CD4-positive, alpha-beta T cell treated with Interferon alpha-2 for 1 hour (primary cell): Measurements from ENCODE around the gene SH3TC1.

Experiments
- DNase-seq, 2 donors: peaks; one replicate each; pipeline ENCODE4 v3.0.0-alpha.2; 2020 to 2022

Gene SH3TC1

DNA sequence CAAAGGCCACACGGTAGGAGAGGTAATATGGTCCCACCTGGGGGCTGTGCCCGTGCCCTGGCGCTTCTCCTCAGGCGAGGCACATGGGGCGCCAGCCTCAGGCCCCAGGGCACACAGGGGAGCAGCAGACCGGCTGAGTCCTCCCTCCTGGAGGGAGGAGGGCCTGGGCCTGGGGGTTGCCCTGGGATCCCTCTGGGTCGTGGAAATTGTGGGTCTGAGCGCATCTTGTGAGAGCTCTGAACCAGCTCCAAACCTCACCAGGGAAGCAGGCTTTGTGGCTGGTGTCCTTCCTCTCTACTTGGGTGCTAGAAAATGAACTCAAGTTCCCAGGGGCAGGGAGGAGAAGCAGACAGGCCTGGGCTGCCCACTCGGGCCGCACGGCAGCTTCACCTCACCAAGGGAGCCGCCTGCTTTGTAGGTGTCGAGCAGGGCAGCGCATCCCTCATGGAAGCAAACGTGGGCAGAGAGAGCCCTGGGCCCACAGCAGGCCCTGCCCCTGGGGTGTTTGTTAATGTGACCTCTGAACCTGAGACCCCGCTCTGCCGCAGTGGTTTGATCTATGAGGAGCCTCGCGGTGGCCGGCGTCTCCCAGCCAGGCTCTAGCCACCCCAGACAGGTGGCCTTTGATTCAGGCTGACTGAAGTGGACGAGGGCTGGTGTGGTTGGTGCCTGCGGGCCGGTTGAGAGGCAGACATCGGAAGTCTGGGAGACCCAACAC is 81.2 kb downstream of the SH3TC1 start:
- no peak for DNase-seq

DNA sequence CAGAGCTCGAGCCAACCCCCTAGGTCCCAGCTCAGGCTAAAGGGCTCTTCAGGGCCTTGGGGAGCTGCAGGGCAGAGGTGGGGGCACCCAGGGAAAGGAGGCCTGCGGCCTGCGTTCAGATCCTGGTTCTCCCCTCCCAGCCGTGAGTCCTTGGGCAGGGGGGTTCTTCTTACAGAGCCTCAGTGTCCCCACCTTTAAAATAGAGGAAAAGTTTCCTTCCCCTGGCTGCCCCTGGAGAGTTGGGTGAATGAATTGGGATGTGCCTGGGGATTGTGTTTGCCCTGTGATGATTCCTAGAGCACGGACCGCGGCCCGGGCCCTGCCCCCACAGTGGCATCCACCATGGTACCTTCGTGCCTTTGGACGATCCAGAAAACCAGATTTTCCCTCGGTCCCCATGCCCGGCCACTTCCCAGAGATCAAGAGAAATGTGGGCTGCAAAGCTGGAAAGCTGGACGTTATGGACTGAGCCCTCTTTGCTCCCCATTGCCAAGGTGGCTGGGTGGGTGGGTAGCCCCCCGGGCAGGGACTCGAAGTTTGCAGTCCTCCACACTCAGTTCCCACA is 81.9 kb downstream of the SH3TC1 start:
- no peak for DNase-seq

DNA sequence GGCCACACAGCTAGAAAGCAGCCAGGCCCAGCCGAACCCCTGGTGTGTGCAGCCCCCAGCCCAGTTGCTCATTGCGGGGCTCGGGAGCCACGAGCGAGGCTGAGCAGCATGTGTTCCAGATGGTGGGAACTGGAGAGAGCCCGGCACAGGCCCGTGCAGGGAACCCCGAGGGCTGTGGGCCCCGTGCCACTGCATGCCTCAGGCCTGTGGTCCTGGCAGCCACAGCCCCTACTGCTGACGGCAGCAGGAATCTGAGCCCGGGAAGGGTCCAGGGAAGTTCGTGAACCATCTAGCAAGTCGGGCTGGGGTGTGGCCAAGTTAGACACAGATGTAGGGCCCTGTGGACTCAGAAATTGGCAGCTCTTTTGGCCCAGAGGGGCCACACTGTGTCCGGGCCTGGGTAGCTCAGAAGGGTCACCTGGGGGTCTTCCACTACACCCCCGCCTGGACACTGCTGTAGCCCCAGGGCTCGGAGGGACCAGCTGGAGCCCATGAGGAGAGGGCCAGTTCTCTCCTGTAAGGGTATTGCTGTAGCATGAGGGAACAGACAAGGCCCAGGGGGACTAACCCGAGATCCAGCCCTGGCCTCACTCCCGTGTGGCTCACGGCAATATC is 82.5 kb downstream of the SH3TC1 start:
- no peak for DNase-seq

DNA sequence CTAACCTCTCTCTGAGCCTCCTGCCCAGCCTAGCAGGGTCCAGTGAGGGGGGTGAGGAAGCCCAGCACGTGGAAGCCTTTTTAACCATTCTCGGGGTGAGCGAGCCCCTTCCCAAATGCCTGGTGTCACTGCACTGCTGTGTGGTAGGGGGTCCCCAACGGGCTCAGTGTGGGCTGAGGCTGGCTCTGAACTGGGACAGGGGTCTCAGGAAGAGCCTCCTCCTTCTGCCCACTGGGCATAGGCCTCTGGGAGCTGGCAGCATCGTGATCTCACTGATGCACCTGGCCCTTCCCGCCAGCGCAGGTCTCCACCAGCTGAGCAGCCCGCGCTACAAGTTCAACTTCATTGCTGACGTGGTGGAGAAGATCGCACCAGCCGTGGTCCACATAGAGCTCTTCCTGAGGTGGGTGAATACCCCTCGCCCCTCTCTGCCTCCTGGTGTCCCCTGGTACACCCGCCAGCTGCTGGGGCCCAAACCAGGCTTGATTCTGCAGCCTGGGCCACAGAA is 83.1 kb downstream of the SH3TC1 start:
- DNase-seq, result no peak

DNA sequence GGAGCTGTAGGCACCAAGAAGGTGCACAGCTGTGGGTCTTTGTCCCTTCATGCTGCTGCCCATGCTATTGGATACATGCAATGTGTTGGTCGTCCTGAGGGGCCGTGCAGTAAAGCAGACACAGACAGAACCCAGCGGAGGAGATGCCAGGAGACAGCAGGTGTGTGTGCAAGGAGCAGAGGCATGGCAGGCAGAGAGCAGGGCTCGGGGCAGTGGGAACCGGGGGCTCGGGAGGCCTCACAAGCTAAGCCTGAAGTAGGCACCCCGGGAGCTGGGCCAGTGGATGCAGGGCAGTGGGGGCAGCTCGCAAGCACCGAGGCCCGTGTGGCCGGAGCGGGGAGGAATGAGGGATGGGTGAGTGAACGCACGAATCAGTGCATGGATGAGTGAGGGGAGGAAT is 83.7 kb downstream of the SH3TC1 start:
- DNase-seq, result no peak

DNA sequence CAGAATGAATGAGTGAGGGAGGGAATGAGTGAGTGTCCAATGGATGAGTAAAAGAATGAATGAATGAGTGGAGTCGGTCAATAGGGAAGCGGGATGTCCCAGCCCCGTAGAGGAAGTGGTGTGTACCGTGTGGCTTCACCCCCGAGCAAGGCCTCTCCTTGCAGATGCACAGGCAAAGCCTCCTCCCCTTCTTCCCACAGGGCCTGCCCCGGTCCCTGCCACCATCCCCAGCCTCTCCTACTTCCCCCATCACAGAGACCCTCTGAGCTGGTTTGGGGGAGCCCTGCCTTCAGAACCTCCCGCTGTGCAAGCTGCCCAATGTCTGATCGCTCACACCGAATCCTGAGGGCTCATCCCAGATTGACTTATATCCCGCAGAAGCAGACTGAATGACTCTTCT is 84.1 kb downstream of the SH3TC1 start:
- no peak for DNase-seq

DNA sequence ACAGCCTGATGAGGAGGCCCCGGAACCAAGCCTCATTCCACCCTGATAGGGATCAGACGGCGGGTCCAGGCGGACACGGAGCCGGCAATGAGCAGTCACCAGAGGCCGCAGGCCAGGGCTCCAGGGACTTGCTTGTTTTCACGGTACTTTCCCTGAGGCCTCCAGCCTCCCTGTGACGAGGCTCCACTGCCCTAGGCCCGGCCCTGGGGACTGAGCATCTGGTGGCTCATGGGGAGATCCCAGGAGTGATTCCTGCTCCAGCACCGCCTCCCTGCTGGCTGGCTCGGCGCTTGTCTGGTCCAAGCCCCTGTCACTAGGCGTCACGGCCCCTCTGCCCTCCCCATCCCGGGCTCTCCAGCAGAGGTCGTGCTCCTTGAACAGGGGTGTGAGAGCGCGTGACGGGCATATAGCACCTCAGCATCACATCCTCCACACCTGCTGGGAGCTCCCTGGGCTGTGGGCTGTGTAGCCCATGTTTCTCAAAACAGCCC is 84.6 kb downstream of the SH3TC1 start:
- DNase-seq, result no peak

DNA sequence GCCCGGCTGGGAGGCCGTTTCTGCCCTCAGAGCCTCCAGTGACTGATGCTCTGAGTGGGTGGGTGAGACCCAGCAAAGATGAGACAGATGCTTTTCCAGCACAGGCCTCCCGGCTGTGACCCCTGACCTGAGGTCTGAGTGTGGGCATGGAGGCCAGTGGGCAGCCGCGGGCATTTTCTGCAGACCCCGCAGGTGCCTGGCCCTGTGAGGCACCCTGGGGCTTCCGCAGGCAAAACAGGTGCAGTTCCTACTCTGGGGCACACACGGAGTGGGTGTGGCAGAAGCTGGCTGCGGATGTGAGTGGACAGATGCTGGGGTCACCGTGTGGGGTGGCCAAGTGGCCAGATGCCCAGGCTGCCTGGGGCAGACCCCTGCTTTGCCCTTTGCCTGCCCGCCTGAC is 85.3 kb downstream of the SH3TC1 start:
- no peak for DNase-seq

DNA sequence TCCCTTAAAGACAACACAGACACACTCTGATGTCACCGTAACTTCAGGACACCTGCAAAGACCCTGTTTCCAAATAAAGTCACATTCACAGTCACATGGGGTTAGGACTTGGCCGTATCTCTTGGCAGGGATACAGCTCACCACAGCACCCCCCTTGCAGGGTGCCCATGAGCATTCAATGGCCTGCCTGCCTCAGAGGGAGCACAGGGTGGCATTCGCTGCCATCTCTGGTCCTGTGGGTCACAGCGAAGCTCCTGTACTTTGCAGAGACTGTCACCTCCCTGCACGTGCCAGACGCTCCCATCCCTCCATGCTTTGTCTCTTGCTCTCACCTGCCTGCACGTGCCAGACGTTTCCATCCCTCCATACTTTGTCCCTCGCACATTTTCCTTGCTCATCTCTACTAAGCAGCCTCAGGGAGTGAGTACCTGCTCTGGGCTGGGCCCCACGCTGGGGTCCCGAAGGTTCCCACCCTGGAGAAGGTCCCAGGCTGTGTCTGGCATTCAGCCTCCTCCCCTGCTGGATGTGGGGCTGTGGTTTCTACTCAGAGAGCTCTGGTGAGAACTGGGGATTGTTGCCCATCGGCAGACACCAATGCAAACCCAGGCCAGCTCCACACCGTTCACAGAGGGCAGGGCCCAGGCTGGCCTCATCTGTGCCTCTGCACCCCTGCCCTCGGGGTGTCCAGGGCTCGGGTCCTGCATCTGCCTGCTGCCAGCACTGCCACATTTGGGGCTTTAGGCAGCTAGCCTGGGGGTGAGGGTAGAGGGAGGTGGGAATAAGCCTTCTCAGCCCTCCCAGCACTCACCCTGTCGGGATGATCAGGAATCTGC is 86.3 kb downstream of the SH3TC1 start:
- DNase-seq, result no peak

DNA sequence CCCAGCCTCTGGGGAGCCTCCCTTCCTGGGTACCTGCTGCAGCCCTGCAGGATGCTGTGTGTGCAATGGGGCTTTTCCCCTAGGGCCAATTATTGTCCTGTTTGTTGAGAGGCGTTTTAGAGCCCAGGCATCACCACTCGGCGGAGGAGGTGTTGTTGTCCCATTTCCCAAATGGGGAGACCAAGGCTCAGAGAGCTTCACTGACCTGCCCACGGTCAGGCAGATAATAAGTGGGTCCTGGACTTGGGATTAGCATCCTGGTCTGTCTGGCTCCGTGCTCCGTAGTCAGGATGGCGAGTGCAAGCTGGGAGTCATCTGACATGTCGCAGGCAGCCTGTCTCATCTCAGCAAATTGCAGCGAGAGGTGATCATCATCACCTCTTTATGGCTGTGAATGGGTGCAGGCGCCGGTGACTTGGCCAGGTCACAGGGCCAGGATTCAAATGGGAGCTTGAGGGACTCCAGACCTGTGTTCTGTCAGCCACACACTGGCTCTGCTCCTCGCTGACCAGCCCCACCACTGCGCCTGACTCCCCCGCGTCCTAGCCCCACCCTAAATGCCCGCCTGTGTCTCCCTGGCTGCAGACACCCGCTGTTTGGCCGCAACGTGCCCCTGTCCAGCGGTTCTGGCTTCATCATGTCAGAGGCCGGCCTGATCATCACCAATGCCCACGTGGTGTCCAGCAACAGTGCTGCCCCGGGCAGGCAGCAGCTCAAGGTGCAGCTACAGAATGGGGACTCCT is 87.1 kb downstream of the SH3TC1 start:
- no peak for DNase-seq

DNA sequence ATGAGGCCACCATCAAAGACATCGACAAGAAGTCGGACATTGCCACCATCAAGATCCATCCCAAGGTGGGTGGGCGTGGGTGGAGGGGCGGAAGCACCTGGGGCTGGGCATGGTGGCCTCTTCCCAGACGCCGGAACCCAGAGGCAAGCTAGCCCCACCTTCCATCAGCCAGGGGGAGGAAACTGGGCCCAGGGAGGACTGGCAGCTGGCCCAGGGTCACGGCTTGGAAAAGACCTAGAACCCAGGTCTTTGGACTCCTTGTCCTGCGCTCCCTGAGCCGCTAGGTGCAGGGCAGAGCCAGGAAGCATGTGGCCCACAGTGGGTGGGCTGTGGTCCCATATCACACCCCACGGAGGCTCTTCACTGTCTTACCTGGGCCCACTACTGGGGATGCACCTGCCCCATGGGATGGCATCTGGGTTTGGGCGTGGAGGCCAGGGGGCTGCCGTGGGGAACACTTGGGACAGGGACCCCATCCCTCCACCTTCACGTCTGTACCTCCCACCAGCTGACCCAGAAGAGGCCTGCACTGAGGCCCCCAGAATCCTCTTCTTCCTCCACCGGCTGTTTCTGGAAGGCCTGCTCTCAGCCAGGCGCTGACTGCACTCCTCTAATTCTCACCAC is 87.7 kb downstream of the SH3TC1 start:
- DNase-seq, result no peak

DNA sequence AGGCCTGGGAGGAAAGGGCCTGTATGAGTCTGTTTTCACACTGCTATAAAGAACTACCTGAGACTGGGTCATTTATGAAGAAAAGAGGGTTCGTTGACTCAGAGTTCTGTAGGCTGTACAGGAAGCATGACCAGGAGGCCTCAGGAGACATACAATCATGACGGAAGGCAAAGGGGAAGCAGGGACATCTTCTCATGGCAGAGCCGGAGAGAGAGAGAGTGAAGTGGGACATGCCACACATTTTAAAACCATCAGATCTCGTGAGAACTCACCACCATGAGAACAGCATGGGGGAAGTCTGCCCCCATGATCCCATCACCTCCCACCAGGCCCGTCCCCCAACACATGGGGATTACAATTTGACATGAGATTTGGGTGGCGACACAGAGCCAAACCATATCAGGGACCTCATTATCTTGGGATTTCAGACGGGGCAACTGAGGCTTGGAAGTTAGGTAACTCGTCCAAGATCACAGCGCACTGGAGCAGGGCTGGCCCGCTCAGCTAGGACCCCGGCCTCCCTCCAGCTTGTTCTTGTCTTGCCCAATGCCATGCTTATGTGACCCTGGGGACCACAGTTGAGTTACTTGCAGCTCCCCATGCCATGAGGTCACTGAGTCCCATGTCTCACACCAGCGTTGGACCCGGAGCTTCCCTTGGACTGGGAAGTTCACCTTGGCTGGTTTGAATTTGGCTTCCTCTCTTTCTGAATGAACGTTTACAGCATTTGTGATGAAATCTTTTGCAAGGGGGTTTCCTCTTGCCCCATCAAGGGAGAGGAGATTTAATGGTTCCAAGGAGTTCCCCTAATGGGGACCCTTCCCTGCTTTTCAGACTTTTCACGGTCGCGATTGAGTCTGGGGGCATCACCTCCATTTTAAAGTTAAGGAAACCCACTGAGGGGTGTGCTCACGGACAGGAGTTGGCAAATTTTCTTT is 88.5 kb downstream of the SH3TC1 start:
- no peak for DNase-seq

DNA sequence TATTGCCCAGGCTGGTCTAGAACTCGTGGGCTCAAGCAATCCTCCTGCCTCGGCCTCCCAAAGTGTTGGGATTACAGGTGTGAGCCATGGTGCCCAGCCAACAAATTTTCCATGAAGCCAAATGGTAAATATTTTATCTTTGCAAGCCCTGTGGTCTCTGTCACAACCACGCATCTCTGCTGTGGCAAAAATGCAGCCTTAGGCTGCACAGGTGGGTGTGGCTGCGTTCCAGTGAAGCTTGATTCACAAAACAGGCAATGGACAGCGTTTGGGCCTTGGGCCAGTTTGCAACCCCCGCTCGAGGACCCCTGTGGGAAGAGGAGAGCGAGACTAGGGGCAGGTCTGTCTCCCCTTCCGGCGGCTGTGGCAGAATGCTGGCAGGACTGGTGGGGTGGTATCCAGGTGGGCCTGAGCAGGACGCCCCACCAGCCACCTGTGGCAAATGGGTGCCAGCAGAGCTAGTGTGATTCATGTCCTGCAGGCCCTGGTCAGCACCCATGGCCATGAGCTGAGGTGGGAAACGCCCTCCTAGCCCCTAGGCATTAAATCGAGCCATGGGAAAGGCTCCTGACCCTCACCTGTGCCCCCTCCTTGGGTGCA is 90.2 kb downstream of the SH3TC1 start:
- no peak for DNase-seq

DNA sequence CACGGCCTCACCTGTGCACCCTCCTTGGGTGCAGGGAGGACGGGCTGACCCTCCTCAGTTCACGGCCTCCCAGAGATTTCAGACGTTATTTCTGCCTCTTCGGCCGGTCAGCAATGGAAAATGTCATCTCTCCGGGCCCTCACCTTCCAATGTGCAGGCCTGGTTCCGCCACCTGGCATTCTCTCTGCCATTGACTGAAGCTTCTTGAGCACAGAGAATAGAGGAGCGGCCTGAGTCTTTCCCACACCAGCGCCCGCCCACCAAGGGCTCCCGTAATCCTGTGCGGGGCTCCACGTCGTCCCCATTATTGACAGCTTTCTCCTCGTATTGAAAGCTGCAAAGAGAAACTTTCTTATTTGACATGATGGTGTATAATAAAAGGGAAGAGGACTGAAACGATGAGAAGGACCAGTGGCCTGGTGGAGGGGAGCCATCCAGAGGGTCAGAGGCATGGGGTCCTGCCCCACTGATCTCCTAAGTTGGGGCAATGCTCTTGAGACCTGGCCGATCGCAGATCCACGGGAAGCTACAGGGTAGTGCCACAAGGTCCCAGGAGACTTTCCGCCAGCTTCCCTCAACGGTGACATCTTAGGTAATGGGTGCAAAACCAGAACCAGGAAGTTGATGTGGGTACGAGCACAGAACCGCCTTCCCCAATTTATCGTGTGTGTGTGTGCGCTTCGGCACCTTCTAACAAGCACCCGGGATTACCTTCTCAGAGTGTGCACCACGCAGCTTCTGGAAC is 91.0 kb downstream of the SH3TC1 start:
- DNase-seq, result no peak

DNA sequence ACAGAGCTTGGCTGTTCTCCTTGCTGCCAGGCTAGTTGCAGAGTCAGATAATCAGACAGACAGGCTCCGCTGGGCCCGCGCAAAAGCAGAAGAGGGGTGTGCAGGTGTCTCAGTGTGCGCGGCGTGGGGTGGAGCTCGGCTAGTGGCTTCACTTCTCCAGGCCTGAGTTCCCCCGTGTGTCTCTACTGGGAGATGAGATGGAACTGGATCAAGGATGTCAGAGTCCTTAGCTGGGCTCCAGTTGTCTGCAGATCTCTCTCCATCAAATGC is 91.5 kb downstream of the SH3TC1 start:
- DNase-seq, result no peak
